Measurements from ENCODE around the gene HDAC5.
"Not testable (repeated sequence)": the region's sequence is repeated elsewhere in the genome, so short reads cannot be mapped to it uniquely, and the experiment has no call there.

The HDAC5 gene

GRCh38 chr17:44110823-44111633, 12.4 kb downstream of the HDAC5 start:
- DNase-seq = no peak

- no peak for DNase-seq
These were observed 13.3 kb downstream of the HDAC5 start for GRCh38 chr17:44110011-44110686.

GRCh38 chr17:44109312-44109630, 14.2 kb downstream of the HDAC5 start:
- no peak for DNase-seq

- no peak for DNase-seq
These were observed 14.8 kb downstream of the HDAC5 start for GRCh38 chr17:44108440-44109311.

- DNase-seq = no peak
These were observed 16.6 kb downstream of the HDAC5 start for GRCh38 chr17:44106801-44107200.

- no peak for DNase-seq
These were observed 17.5 kb downstream of the HDAC5 start for GRCh38 chr17:44105941-44106340.

GRCh38 chr17:44105483-44105882, 18.0 kb downstream of the HDAC5 start:
- no peak for DNase-seq

- DNase-seq = no peak
These were observed 20.4 kb downstream of the HDAC5 start for GRCh38 chr17:44102849-44103622.

- not testable (repeated sequence) for DNase-seq
These were observed 21.6 kb downstream of the HDAC5 start for GRCh38 chr17:44101858-44102257.

- no peak for DNase-seq
These were observed 26.1 kb downstream of the HDAC5 start for GRCh38 chr17:44097110-44097958.

GRCh38 chr17:44095647-44096496, 27.6 kb downstream of the HDAC5 start:
- no peak for DNase-seq

GRCh38 chr17:44095388-44095646, 28.1 kb downstream of the HDAC5 start:
- DNase-seq = no peak

- DNase-seq = no peak
These were observed 28.6 kb downstream of the HDAC5 start for GRCh38 chr17:44094701-44095387.

- DNase-seq = no peak
These were observed 30.1 kb downstream of the HDAC5 start for GRCh38 chr17:44093231-44093900.

GRCh38 chr17:44092051-44092450, 31.4 kb downstream of the HDAC5 start:
- no peak for DNase-seq

- no peak for DNase-seq
These were observed 32.0 kb downstream of the HDAC5 start for GRCh38 chr17:44091200-44091997.

- DNase-seq = no peak
These were observed 35.2 kb downstream of the HDAC5 start for GRCh38 chr17:44088254-44088653.

GRCh38 chr17:44087319-44087718, 36.1 kb downstream of the HDAC5 start:
- DNase-seq = no peak
